ENCODE measurements around the gene KNL1. TPM values are rescaled to one million over a fixed set of nuclear protein-coding genes. Genes with fewer than 3 reads are reported as not detected.

KNL1 gene
- total and polyA plus RNA-seq, 3 experiments from 2014 or later = 0.03 to 19.5 (median 19.2) TPM

DNA sequence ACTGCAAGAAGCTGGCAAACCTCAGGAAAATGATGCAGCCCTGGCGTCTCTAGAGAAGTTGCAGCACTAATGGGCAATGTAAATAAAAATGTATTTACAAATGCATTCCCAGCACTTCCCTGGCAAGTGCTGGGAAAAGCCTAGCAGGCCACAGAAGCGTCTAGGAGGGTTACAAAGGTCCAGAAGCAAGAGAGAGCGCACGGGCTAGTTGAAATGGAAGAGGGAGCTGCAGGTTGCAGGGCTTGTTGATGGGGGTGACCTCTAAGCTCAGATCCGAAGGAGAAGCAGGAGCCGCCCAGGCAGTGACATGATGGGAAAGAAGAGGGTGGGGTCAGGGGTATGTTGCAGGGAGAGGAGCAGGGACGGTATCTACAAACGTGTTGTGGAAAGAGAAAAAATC, 2.7 kb upstream of the KNL1 start:
- no peaks in the 10 kb centered on the region for H3K27me3 ChIP-seq (ENCODE audit: insufficient read depth, low read length, poor library complexity, severe bottlenecking)
- no peak for DNase-seq
- H3K36me3 Mint-ChIP-seq = peaks cover 0 to 9% (median 3%) of the 10 kb centered on the region in 3 donors
- no peaks in the 10 kb centered on the region for H3K36me3 ChIP-seq (ENCODE audit: insufficient read depth, low read length)
- H3K27ac Mint-ChIP-seq = peak overlapping the region in 4 of 8 donors; percentile 30 to 91 (median 52)
- H3K4me3 Mint-ChIP-seq = peak overlapping the region in 3 of 7 donors; percentile 41 to 81 (median 57)
- H3K9me3 ChIP-seq (ENCODE audit: low read length) = no peaks in the 10 kb centered on the region
- ChIA-PET POLR2A (interaction anchor here (0.5 to 1.4 kb wide), 3 partner anchors 43 to 495 kb away, joined by 3 to 4 read pairs (median 4); partner anchors contain the start of gene RAD51), CTCF (interaction anchor here (0.6 to 2.7 kb wide), 2 partner anchors 26 to 187 kb away, joined by 3 to 20 read pairs; partner anchors contain the start of gene CCDC32)
- no peak overlapping the region for H3K4me3 ChIP-seq (ENCODE audit: low read length)
- peaks cover 2 to 10% of the 10 kb centered on the region in 2 donors for H3K27me3 Mint-ChIP-seq
- H3K27ac ChIP-seq (ENCODE audit: low read depth, low read length) = no peak overlapping the region
- H3K4me1 Mint-ChIP-seq = peaks cover 33 to 41% (median 37%) of the 10 kb centered on the region in 3 donors
- no peaks in the 10 kb centered on the region for H3K9me3 Mint-ChIP-seq
- H3K4me1 ChIP-seq (ENCODE audit: insufficient read depth, low read length) = peaks cover 8% of the 10 kb centered on the region

DNA sequence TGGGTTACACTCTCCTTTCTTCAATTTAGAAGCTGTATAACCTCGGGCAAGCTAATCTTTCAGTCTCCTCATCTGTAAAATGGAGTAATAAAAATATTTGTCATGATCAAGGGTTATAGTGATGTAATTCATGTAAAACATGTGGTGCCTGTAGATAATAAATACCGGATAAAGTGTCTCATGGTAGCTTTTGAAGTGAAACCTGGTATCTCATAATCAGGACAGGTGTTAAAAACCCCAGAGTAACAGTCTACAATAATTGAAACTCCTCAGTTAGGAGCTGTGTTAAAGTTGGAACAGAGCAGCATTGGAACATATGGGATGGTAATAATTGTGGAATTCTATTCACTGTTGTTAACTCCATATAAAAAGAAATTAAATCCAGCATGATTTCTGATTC, 884 bp upstream of the KNL1 start:
- H3K4me1 Mint-ChIP-seq = peaks cover 33 to 41% (median 37%) of the 10 kb centered on the region in 3 donors
- CTCF ChIA-PET = interaction anchor here (1.0 kb wide), 3 partner anchors 12 to 301 kb away, joined by 3 to 4 read pairs (median 3); partner anchors contain the start of genes RPUSD2 and VPS18

DNA sequence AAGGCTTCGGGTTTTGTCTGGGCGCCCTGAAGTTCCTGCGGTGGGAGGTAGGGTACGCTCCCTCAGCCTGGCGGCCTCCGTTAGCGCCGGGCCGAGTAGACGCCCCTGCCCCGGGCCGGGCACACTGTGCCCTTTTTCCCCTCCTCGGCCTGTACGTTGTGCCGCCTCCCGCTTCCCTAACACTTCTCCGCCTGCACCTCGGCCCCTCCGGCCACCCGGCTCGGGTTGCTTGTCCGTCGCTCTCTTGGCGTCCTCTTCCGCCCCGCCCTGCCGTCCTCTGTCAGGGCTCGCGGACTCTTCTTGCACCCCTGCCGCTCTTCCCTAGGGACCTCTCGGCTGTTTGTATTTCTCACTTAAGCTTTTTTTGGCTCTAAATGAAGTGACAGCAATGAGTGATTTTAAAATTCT, 384 bp downstream of the KNL1 start:
- H3K4me1 ChIP-seq (ENCODE audit: insufficient read depth, low read length) = peaks cover 7% of the 10 kb centered on the region
- ChIA-PET CTCF (interaction anchor here (0.8 to 1.1 kb wide), 2 partner anchors 188 to 193 kb away, joined by 3 to 6 read pairs; no protein-coding TSS in a partner anchor), POLR2A (interaction anchor here (0.6 to 1.1 kb wide), 2 partner anchors 143 to 156 kb away, joined by 3 to 7 read pairs; no protein-coding TSS in a partner anchor)
- H3K27ac Mint-ChIP-seq = peak overlapping the region; percentile 29 to 100 (median 98)
- DNase-seq = no peak
- peak overlapping the region; percentile 90 for H3K27ac ChIP-seq (ENCODE audit: low read depth, low read length)
- peaks cover 32 to 40% (median 36%) of the 10 kb centered on the region in 3 donors for H3K4me1 Mint-ChIP-seq
- peaks cover 2 to 5% of the 10 kb centered on the region in 2 donors for H3K27me3 Mint-ChIP-seq
- H3K27me3 ChIP-seq (ENCODE audit: insufficient read depth, low read length, poor library complexity, severe bottlenecking) = no peaks in the 10 kb centered on the region
- H3K4me3 ChIP-seq (ENCODE audit: low read length) = peak overlapping the region; percentile 84
- no peaks in the 10 kb centered on the region for H3K9me3 Mint-ChIP-seq
- H3K36me3 Mint-ChIP-seq = peaks cover 0 to 9% (median 1%) of the 10 kb centered on the region in 3 donors
- H3K9me3 ChIP-seq (ENCODE audit: low read length) = no peaks in the 10 kb centered on the region
- H3K4me3 Mint-ChIP-seq = peak overlapping the region; percentile 93 to 97 (median 95)
- H3K36me3 ChIP-seq (ENCODE audit: insufficient read depth, low read length) = no peaks in the 10 kb centered on the region

More for the DNA sequence above, 884 bp upstream of the KNL1 start:
- H3K9me3 Mint-ChIP-seq = no peaks in the 10 kb centered on the region
- H3K27me3 ChIP-seq (ENCODE audit: insufficient read depth, low read length, poor library complexity, severe bottlenecking) = no peaks in the 10 kb centered on the region
- no peak overlapping the region for H3K27ac ChIP-seq (ENCODE audit: low read depth, low read length)
- peaks cover 2 to 7% of the 10 kb centered on the region in 2 donors for H3K27me3 Mint-ChIP-seq
- H3K36me3 ChIP-seq (ENCODE audit: insufficient read depth, low read length) = no peaks in the 10 kb centered on the region
- H3K4me1 ChIP-seq (ENCODE audit: insufficient read depth, low read length) = peaks cover 8% of the 10 kb centered on the region
- H3K4me3 Mint-ChIP-seq = peak overlapping the region; percentile 63 to 97 (median 95)
- peak in 1 of 5 donors; percentile 30 for DNase-seq
- H3K9me3 ChIP-seq (ENCODE audit: low read length) = no peaks in the 10 kb centered on the region
- H3K36me3 Mint-ChIP-seq = peaks cover 0 to 9% (median 3%) of the 10 kb centered on the region in 3 donors
- peak overlapping the region; percentile 57 to 100 (median 98) for H3K27ac Mint-ChIP-seq
- no peak overlapping the region for H3K4me3 ChIP-seq (ENCODE audit: low read length)
- POLR2A ChIA-PET = interaction anchor here (0.6 kb wide), 1 partner anchor 10 kb away, joined by 3 read pairs; no protein-coding TSS in a partner anchor

GRCh38 chr15:40595219-40595618, 1.2 kb downstream of the KNL1 start:
- no peaks in the 10 kb centered on the region for H3K9me3 ChIP-seq (ENCODE audit: low read length)
- POLR2A ChIA-PET = interaction anchor here (1.1 kb wide), 1 partner anchor 155 kb away, joined by 7 read pairs; no protein-coding TSS in a partner anchor
- H3K27ac ChIP-seq (ENCODE audit: low read depth, low read length) = peak overlapping the region; percentile 90
- no peaks in the 10 kb centered on the region for H3K36me3 ChIP-seq (ENCODE audit: insufficient read depth, low read length)
- Mint-ChIP-seq H3K4me1 (peaks cover 25 to 35% (median 29%) of the 10 kb centered on the region in 3 donors), H3K9me3 (no peaks in the 10 kb centered on the region), H3K36me3 (peaks cover 0 to 9% (median 1%) of the 10 kb centered on the region in 3 donors), H3K27me3 (peaks cover 2 to 5% of the 10 kb centered on the region in 2 donors), H3K27ac (peak overlapping the region in 5 of 8 donors; percentile 1 to 100 (median 95)), H3K4me3 (peak overlapping the region; percentile 71 to 97 (median 95))
- peak overlapping the region; percentile 84 for H3K4me3 ChIP-seq (ENCODE audit: low read length)
- no peak for DNase-seq
- no peaks in the 10 kb centered on the region for H3K27me3 ChIP-seq (ENCODE audit: insufficient read depth, low read length, poor library complexity, severe bottlenecking)
- CTCF ChIA-PET = interaction anchor here (0.8 to 1.1 kb wide), 2 partner anchors 188 to 192 kb away, joined by 3 to 6 read pairs; no protein-coding TSS in a partner anchor
- H3K4me1 ChIP-seq (ENCODE audit: insufficient read depth, low read length) = peaks cover 1% of the 10 kb centered on the region

DNA sequence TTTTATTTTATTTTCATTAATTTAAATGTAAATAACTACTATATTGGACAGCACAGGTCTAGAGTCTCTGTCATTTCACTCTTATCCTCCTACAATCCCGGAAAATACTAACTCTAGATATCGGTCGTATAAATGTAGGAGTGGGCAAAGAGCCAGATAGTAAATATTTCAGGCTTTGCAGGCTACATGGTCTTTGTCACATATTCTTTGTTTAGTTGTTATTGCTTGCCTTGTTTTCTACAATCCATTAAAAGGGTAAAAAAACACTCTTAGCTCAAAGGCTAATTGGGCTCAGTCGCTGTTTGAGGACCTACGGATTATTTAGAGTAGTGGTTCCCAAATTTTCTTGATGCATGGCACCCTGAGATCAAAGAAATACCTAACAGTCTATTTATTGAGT, 1.7 kb downstream of the KNL1 start:
- DNase-seq = no peak
- H3K36me3 ChIP-seq (ENCODE audit: insufficient read depth, low read length) = no peaks in the 10 kb centered on the region
- no peak overlapping the region for H3K27ac ChIP-seq (ENCODE audit: low read depth, low read length)
- ChIA-PET POLR2A (no interaction called here), CTCF (no interaction called here)
- H3K4me3 Mint-ChIP-seq = no peak overlapping the region
- H3K4me1 ChIP-seq (ENCODE audit: insufficient read depth, low read length) = no peaks in the 10 kb centered on the region
- H3K9me3 ChIP-seq (ENCODE audit: low read length) = no peaks in the 10 kb centered on the region
- H3K4me3 ChIP-seq (ENCODE audit: low read length) = no peak overlapping the region
- H3K36me3 Mint-ChIP-seq = peaks cover 0 to 9% (median 1%) of the 10 kb centered on the region in 3 donors
- no peaks in the 10 kb centered on the region for H3K27me3 ChIP-seq (ENCODE audit: insufficient read depth, low read length, poor library complexity, severe bottlenecking)
- no peaks in the 10 kb centered on the region for H3K9me3 Mint-ChIP-seq
- peaks cover 2 to 5% of the 10 kb centered on the region in 2 donors for H3K27me3 Mint-ChIP-seq
- H3K27ac Mint-ChIP-seq = no peak overlapping the region
- peaks cover 21 to 30% (median 29%) of the 10 kb centered on the region in 3 donors for H3K4me1 Mint-ChIP-seq

DNA sequence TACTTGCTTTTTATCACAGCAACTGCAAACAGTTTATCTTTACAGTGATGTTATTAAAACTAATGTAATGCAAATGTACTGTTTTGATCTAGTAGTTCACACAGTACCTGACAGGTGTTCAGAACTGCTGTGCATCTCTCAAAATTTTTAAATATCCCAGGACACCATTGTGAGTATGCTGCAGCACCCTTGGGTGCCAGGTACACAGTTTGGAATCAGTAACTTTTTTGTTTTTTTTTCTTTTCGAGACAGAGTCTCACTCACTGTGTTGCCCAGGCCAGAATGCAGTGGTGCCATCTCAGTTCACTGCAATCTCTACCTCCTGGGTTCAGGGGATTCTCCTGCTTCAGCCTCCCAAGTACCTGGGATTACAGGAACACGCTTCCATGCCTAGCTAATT, 3.0 kb downstream of the KNL1 start:
- Histone ChIP-seq H3K27me3 (ENCODE audit: insufficient read depth, low read length, poor library complexity, severe bottlenecking) (no peaks in the 10 kb centered on the region), H3K9me3 (ENCODE audit: low read length) (no peaks in the 10 kb centered on the region), H3K4me3 (ENCODE audit: low read length) (no peak overlapping the region), H3K4me1 (ENCODE audit: insufficient read depth, low read length) (no peaks in the 10 kb centered on the region), H3K36me3 (ENCODE audit: insufficient read depth, low read length) (no peaks in the 10 kb centered on the region), H3K27ac (ENCODE audit: low read depth, low read length) (no peak overlapping the region)
- CTCF ChIA-PET = no interaction called here
- POLR2A ChIA-PET = no interaction called here
- no peak for DNase-seq
- Mint-ChIP-seq H3K9me3 (no peaks in the 10 kb centered on the region), H3K27ac (peak overlapping the region in 1 of 8 donors; percentile 29), H3K27me3 (peaks cover 2 to 5% of the 10 kb centered on the region in 2 donors), H3K36me3 (peaks cover 0 to 9% (median 1%) of the 10 kb centered on the region in 3 donors), H3K4me3 (no peak overlapping the region), H3K4me1 (peaks cover 21 to 29% (median 27%) of the 10 kb centered on the region in 3 donors)

- CTCF ChIA-PET = interaction anchor here (1.7 kb wide), 1 partner anchor 9 kb away, joined by 8 read pairs; no protein-coding TSS in a partner anchor
- no peak overlapping the region for H3K4me3 Mint-ChIP-seq
- Histone ChIP-seq H3K4me1 (ENCODE audit: insufficient read depth, low read length) (no peaks in the 10 kb centered on the region), H3K36me3 (ENCODE audit: insufficient read depth, low read length) (no peaks in the 10 kb centered on the region), H3K27ac (ENCODE audit: low read depth, low read length) (no peak overlapping the region), H3K4me3 (ENCODE audit: low read length) (no peak overlapping the region), H3K27me3 (ENCODE audit: insufficient read depth, low read length, poor library complexity, severe bottlenecking) (no peaks in the 10 kb centered on the region), H3K9me3 (ENCODE audit: low read length) (no peaks in the 10 kb centered on the region)
- no peak for DNase-seq
- POLR2A ChIA-PET = no interaction called here
- H3K27me3 Mint-ChIP-seq = peaks cover 2 to 5% of the 10 kb centered on the region in 2 donors
- H3K4me1 Mint-ChIP-seq = peaks cover 15 to 21% (median 20%) of the 10 kb centered on the region in 3 donors
- H3K9me3 Mint-ChIP-seq = no peaks in the 10 kb centered on the region
- peaks cover 0 to 9% (median 1%) of the 10 kb centered on the region in 3 donors for H3K36me3 Mint-ChIP-seq
- H3K27ac Mint-ChIP-seq = no peak overlapping the region
Observed at GRCh38 chr15:40598126-40598525, 4.1 kb downstream of the KNL1 start.

- no peaks in the 10 kb centered on the region for H3K4me1 ChIP-seq (ENCODE audit: insufficient read depth, low read length)
- no peaks in the 10 kb centered on the region for H3K27me3 ChIP-seq (ENCODE audit: insufficient read depth, low read length, poor library complexity, severe bottlenecking)
- H3K27ac ChIP-seq (ENCODE audit: low read depth, low read length) = no peak overlapping the region
- CTCF ChIA-PET = interaction anchor here (0.9 to 1.7 kb wide), 2 partner anchors 9 to 26 kb away, joined by 3 to 8 read pairs; no protein-coding TSS in a partner anchor
- Mint-ChIP-seq H3K27ac (peak overlapping the region in 1 of 8 donors; percentile 10), H3K4me1 (peaks cover 9 to 16% (median 15%) of the 10 kb centered on the region in 3 donors), H3K9me3 (no peaks in the 10 kb centered on the region), H3K4me3 (no peak overlapping the region), H3K27me3 (peaks cover 1 to 5% of the 10 kb centered on the region in 2 donors), H3K36me3 (peaks cover 0 to 8% (median 1%) of the 10 kb centered on the region in 3 donors)
- no peaks in the 10 kb centered on the region for H3K36me3 ChIP-seq (ENCODE audit: insufficient read depth, low read length)
- no peak overlapping the region for H3K4me3 ChIP-seq (ENCODE audit: low read length)
- DNase-seq = no peak
- no peaks in the 10 kb centered on the region for H3K9me3 ChIP-seq (ENCODE audit: low read length)
- POLR2A ChIA-PET = no interaction called here
Observed at GRCh38 chr15:40598672-40599071, 4.6 kb downstream of the KNL1 start.

All from CD8-positive, alpha-beta memory T cell (primary cell).